ENCODE measurements around the gene AKAP13.

- TF ChIP-seq POLR2AphosphoS5 (IDR thresholded peaks at IDR 0.05; ENCODE audit: low read depth, low read length) (no peak), CTCF (IDR thresholded peaks at IDR 0.05; ENCODE audit: control extremely low read depth in 1 of 3, insufficient read depth in 1 of 3, low read depth in 1 of 3, low read length in 3 of 3) (no peak), YY1 (IDR thresholded peaks at IDR 0.05; ENCODE audit: low read depth, low read length) (no peak), TCF12 (IDR thresholded peaks at IDR 0.05; ENCODE audit: low read depth, low read length) (no peak), CREB1 (IDR thresholded peaks at IDR 0.05) (no peak), NRF1 (IDR thresholded peaks at IDR 0.05; ENCODE audit: low read depth, low read length) (no peak), POLR2A (IDR thresholded peaks at IDR 0.05; ENCODE audit: control extremely low read depth in 1 of 2, low read depth in 2 of 2, low read length in 2 of 2) (no peak), EP300 (IDR thresholded peaks at IDR 0.05; ENCODE audit: borderline replicate concordance in 1 of 2, low read depth in 2 of 2, low read length in 2 of 2) (no peak)
- TF ChIP-seq, protein P1, sequence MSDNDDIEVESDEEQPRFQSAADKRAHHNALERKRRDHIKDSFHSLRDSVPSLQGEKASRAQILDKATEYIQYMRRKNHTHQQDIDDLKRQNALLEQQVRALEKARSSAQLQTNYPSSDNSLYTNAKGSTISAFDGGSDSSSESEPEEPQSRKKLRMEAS (IDR thresholded peaks at IDR 0.05) = no peak
- TF ChIP-seq, protein P2, sequence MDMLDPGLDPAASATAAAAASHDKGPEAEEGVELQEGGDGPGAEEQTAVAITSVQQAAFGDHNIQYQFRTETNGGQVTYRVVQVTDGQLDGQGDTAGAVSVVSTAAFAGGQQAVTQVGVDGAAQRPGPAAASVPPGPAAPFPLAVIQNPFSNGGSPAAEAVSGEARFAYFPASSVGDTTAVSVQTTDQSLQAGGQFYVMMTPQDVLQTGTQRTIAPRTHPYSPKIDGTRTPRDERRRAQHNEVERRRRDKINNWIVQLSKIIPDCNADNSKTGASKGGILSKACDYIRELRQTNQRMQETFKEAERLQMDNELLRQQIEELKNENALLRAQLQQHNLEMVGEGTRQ (IDR thresholded peaks at IDR 0.05; ENCODE audit: low read length) = no peak
- TF ChIP-seq, protein P3, sequence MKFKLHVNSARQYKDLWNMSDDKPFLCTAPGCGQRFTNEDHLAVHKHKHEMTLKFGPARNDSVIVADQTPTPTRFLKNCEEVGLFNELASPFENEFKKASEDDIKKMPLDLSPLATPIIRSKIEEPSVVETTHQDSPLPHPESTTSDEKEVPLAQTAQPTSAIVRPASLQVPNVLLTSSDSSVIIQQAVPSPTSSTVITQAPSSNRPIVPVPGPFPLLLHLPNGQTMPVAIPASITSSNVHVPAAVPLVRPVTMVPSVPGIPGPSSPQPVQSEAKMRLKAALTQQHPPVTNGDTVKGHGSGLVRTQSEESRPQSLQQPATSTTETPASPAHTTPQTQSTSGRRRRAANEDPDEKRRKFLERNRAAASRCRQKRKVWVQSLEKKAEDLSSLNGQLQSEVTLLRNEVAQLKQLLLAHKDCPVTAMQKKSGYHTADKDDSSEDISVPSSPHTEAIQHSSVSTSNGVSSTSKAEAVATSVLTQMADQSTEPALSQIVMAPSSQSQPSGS (IDR thresholded peaks at IDR 0.05; ENCODE audit: low read length) = no peak
Measured at GRCh38 chr15:85726454-85726853, 346.1 kb downstream of the AKAP13 start.

All from H1 (cell line).